Neural progenitor cell (in vitro differentiated cells): ENCODE results near the gene TF. TPM values are rescaled to one million over a fixed set of nuclear protein-coding genes. Genes with fewer than 3 reads are reported as not detected.

Experiments
- DNase-seq: peaks from one replicate; pipeline ENCODE4 v3.0.0-alpha.2; 2016; ENCODE audit warnings: low spot score
- H2AFZ ChIP-seq: fragments of 200-600 bp; sonication (generic); replicated peaks from 2 replicates; pipeline ENCODE4 v1.6.1; 2016; ENCODE audit warnings: antibody characterized with exemption
- H3F3A ChIP-seq: fragments of 200-600 bp; sonication (generic); 2 replicates; pipeline ENCODE4 v1.6.1; 2016; ENCODE audit warnings: antibody characterized with exemption, low read depth
- H3K27ac ChIP-seq: fragments of 200-600 bp; sonication (generic); 2 replicates; pipeline ENCODE4 v1.5.1; 2016; ENCODE audit warnings: mild to moderate bottlenecking
- H3K27me3 ChIP-seq: fragments of 200-600 bp; sonication (generic); 2 replicates; pipeline ENCODE4 v1.6.1; 2016; ENCODE audit warnings: mild to moderate bottlenecking, moderate library complexity
- H3K36me3 ChIP-seq: fragments of 200-600 bp; sonication (generic); 2 replicates; pipeline ENCODE4 v1.5.1; 2016
- H3K4me1 ChIP-seq: fragments of 200-600 bp; sonication (generic); 2 replicates; pipeline ENCODE4 v1.6.1; 2016; ENCODE audit warnings: mixed run types
- H3K4me2 ChIP-seq: fragments of 200-600 bp; sonication (generic); 2 replicates; pipeline ENCODE4 v1.6.1; 2016
- H3K4me3 ChIP-seq: fragments of 200-600 bp; sonication (generic); 2 replicates; pipeline ENCODE4 v1.5.1; 2016
- H3K79me2 ChIP-seq: fragments of 200-600 bp; sonication (generic); 2 replicates; pipeline ENCODE4 v1.6.1; 2016; ENCODE audit warnings: low read depth
- H3K9ac ChIP-seq: fragments of 200-600 bp; sonication (generic); 2 replicates; pipeline ENCODE4 v1.6.1; 2016
- H3K9me3 ChIP-seq: fragments of 200-600 bp; sonication (generic); 2 replicates; pipeline ENCODE4 v1.5.1; 2016; ENCODE audit warnings: low read depth
- H4K20me1 ChIP-seq: fragments of 200-600 bp; sonication (generic); 2 replicates; pipeline ENCODE4 v1.6.1; 2016; ENCODE audit warnings: low read depth
- H3K27ac Mint-ChIP-seq: 3 replicates; pipeline ENCODE4 v1.8.0; 2021; ENCODE audit warnings: mixed read lengths
- H3K27me3 Mint-ChIP-seq: 2 replicates; pipeline ENCODE4 v1.8.0; 2022; ENCODE audit warnings: low read depth, mild to moderate bottlenecking, inconsistent platforms, moderate library complexity, mixed read lengths; ENCODE audit not compliant: insufficient read depth
- H3K36me3 Mint-ChIP-seq: 3 replicates; pipeline ENCODE4 v1.8.0; 2021; ENCODE audit warnings: mixed read lengths
- H3K4me1 Mint-ChIP-seq: 3 replicates; pipeline ENCODE4 v1.8.0; 2021; ENCODE audit warnings: mixed read lengths
- H3K4me3 Mint-ChIP-seq: 3 replicates; pipeline ENCODE4 v1.8.0; 2021; ENCODE audit warnings: mild to moderate bottlenecking, moderate library complexity, mixed read lengths
- H3K9me3 Mint-ChIP-seq: 3 replicates; pipeline ENCODE4 v1.8.0; 2020; ENCODE audit warnings: mixed read lengths
- EZH2 ChIP-seq: fragments of 200-600 bp; sonication (generic); IDR thresholded peaks from 2 replicates; pipeline ENCODE4 v1.6.1; 2017; ENCODE audit warnings: antibody characterized with exemption, mild to moderate bottlenecking, moderate library complexity
- EZH2phosphoT487 ChIP-seq: fragments of 200-600 bp; sonication (generic); IDR thresholded peaks from 2 replicates; pipeline ENCODE4 v1.6.1; 2017; ENCODE audit warnings: antibody characterized with exemption
- total RNA-seq: library from RNA; depleted of rRNA; stranded (reverse); fragments of >200 nt; gene quantifications from 2 replicates; pipeline ENCODE4 v1.2.3, GENCODE V29; 2015; ENCODE audit warnings: low replicate concordance
- TF ChIP-seq, protein P1 (sequence below): fragments of 200-600 bp; sonication (generic); IDR thresholded peaks from 2 replicates; pipeline ENCODE4 v1.5.1; 2017; ENCODE audit warnings: antibody characterized with exemption, mild to moderate bottlenecking

TF gene
- 0.77 TPM in 2 replicates for total RNA-seq

DNA sequence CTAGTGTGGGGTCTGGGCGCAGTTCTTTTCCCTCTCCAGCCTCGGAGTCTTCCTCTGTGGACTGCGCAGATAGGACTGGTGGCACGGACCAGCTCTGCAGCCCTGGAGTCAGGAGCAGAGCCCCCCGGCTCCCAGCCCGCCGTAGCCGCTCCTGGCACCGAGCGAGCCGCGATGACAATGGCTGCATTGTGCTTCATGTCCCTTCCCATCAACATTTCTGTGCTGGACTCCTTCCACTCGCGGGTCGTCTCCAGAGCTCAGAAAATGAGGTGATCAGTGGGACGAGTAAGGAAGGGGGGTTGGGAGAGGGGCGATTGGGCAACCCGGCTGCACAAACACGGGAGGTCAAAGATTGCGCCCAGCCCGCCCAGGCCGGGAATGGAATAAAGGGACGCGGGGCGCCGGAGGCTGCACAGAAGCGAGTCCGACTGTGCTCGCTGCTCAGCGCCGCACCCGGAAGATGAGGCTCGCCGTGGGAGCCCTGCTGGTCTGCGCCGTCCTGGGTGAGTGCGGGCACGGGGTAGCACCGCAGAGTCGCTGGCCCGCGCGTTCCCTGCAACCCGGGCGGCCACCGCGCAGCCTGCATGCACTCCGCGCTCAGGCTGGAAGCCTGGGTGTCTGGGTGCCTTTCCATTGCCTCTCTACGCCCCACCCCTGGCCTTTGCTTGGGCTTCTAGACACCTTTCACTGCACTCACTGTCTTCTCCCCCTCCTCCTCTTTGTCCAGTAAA, at the start of gene TF:
TSS of gene TF (plus strand) at position 413 of the 731 bp plus-strand sequence. CDS start at position 461, 48 bp downstream.
- Histone ChIP-seq H3K4me2 (no peak within 1 kb of the TSS), H3K4me1 (no peaks in the 10 kb centered on the region), H2AFZ (no peak within 1 kb of the TSS), H3K4me3 (no peak within 1 kb of the TSS), H4K20me1 (no peaks in the 10 kb centered on the region), H3K36me3 (no peaks in the 10 kb centered on the region), H3K27ac (no peak within 1 kb of the TSS), H3K9ac (no peak within 1 kb of the TSS), H3K79me2 (no peaks in the 10 kb centered on the region), H3K9me3 (no peaks in the 10 kb centered on the region), H3K27me3 (no peaks in the 10 kb centered on the region), H3F3A (no peaks in the 10 kb centered on the region)
- TF ChIP-seq EZH2: no peak
- TF ChIP-seq EZH2phosphoT487: no peak
- TF ChIP-seq, protein P1, sequence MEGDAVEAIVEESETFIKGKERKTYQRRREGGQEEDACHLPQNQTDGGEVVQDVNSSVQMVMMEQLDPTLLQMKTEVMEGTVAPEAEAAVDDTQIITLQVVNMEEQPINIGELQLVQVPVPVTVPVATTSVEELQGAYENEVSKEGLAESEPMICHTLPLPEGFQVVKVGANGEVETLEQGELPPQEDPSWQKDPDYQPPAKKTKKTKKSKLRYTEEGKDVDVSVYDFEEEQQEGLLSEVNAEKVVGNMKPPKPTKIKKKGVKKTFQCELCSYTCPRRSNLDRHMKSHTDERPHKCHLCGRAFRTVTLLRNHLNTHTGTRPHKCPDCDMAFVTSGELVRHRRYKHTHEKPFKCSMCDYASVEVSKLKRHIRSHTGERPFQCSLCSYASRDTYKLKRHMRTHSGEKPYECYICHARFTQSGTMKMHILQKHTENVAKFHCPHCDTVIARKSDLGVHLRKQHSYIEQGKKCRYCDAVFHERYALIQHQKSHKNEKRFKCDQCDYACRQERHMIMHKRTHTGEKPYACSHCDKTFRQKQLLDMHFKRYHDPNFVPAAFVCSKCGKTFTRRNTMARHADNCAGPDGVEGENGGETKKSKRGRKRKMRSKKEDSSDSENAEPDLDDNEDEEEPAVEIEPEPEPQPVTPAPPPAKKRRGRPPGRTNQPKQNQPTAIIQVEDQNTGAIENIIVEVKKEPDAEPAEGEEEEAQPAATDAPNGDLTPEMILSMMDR: no peak
- Mint-ChIP-seq H3K27ac (no peak within 1 kb of the TSS), H3K4me1 (peaks cover 9% of the 10 kb centered on the region), H3K27me3 (peaks cover 2% of the 10 kb centered on the region), H3K4me3 (no peak within 1 kb of the TSS), H3K36me3 (no peaks in the 10 kb centered on the region), H3K9me3 (no peaks in the 10 kb centered on the region)
- DNase-seq: no peak

- Histone ChIP-seq H2AFZ (no peak overlapping the region), H3K36me3 (no peaks in the 10 kb centered on the region), H3K4me3 (no peak overlapping the region), H3K27me3 (no peaks in the 10 kb centered on the region), H3K9ac (no peak overlapping the region), H3K4me2 (no peak overlapping the region), H4K20me1 (no peaks in the 10 kb centered on the region), H3K9me3 (no peaks in the 10 kb centered on the region), H3K4me1 (no peaks in the 10 kb centered on the region), H3K27ac (no peak overlapping the region), H3K79me2 (no peaks in the 10 kb centered on the region), H3F3A (no peaks in the 10 kb centered on the region)
- TF ChIP-seq, protein P1: no peak
- TF ChIP-seq EZH2 (no peak), EZH2phosphoT487 (no peak)
- no peaks in the 10 kb centered on the region for H3K9me3 Mint-ChIP-seq
- no peaks in the 10 kb centered on the region for H3K4me1 Mint-ChIP-seq
- H3K27me3 Mint-ChIP-seq: no peaks in the 10 kb centered on the region
- no peaks in the 10 kb centered on the region for H3K36me3 Mint-ChIP-seq
- no peak overlapping the region for H3K27ac Mint-ChIP-seq
- H3K4me3 Mint-ChIP-seq: no peak overlapping the region
- no peak for DNase-seq
Measured at GRCh38 chr3:133697960-133698359, 48.2 kb upstream of the TF start.

GRCh38 chr3:133699467-133699866, 46.7 kb upstream of the TF start:
- H3K4me3 Mint-ChIP-seq: no peak overlapping the region
- Histone ChIP-seq H2AFZ (no peak overlapping the region), H3K4me1 (no peaks in the 10 kb centered on the region), H3K9me3 (no peaks in the 10 kb centered on the region), H3K4me2 (no peak overlapping the region), H3K9ac (no peak overlapping the region), H3K27ac (no peak overlapping the region), H4K20me1 (no peaks in the 10 kb centered on the region), H3F3A (no peaks in the 10 kb centered on the region), H3K79me2 (no peaks in the 10 kb centered on the region), H3K4me3 (no peak overlapping the region), H3K27me3 (no peaks in the 10 kb centered on the region), H3K36me3 (no peaks in the 10 kb centered on the region)
- no peaks in the 10 kb centered on the region for H3K9me3 Mint-ChIP-seq
- no peak overlapping the region for H3K27ac Mint-ChIP-seq
- TF ChIP-seq, protein P1: no peak
- TF ChIP-seq EZH2: no peak
- no peak for TF ChIP-seq EZH2phosphoT487
- H3K4me1 Mint-ChIP-seq: peaks cover 7% of the 10 kb centered on the region
- no peak for DNase-seq
- H3K27me3 Mint-ChIP-seq: no peaks in the 10 kb centered on the region
- H3K36me3 Mint-ChIP-seq: no peaks in the 10 kb centered on the region
